K562 (cell line): Measurements from ENCODE around the gene CLIC3. TPM values are rescaled to one million over a fixed set of nuclear protein-coding genes. Genes with fewer than 3 reads are reported as not detected.

ENCODE experiments used
- ATAC-seq: fragments of 200-7000 bp; cut with Tn5 transposase; 3 replicates; pipeline ENCODE4 v1.9.1; 2020; ENCODE audit warnings: moderate library complexity
- BruUV-seq: library from RNA; stranded (reverse); fragments of 400-500 nt; replicated peaks from 2 replicates; lab custom pipeline; 2021; lab: Mats Ljungman, UMichigan
- CTCF ChIA-PET: fragments of 300-600 bp; formaldehyde crosslinking; extraction: SDS; loops from one replicate; lab custom pipeline; 2021; ENCODE audit warnings: low intra/inter-chr PET ratio; lab: Yijun Ruan, JAX
- POLR2A ChIA-PET: fragments of 300-600, 350-650 bp; sonication (Branson Sonifier 250); formaldehyde crosslinking; extraction: SDS; loops from one replicate; lab custom pipeline; 2021; ENCODE audit warnings: antibody characterized with exemption, inconsistent platforms; lab: Yijun Ruan, JAX
- DNase-seq, 4 experiments: peaks; one replicate each; pipeline versions ENCODE4 v3.0.0 to v3.0.0-alpha.2; 2011 to 2018; ENCODE audit warnings: low spot score in 3 of 4, mixed read lengths in 3 of 4; ENCODE audit errors: extremely low read depth in 1 of 4
- FAIRE-seq: peaks from 2 replicates; lab custom pipeline; 2011; peaks lifted over from hg19 to GRCh38; lab: Jason Lieb, UNC
- H2AFZ ChIP-seq: 2 replicates; pipeline ENCODE4 v1.6.0; 2011; ENCODE audit warnings: low read depth, low read length, control low read depth, inconsistent platforms
- H3K27ac ChIP-seq: fragments of 200-600 bp; 3 replicates; pipeline ENCODE4 v1.8.0; 2011; ENCODE audit warnings: low read depth, mild to moderate bottlenecking, control low read depth, inconsistent platforms, low read length, moderate library complexity, mixed read lengths; ENCODE audit errors: extremely low read depth
- H3K27me3 ChIP-seq, 2 experiments: fragments of 300-600 bp in 1 of 2; 2 replicates in 1 of 2; 3 replicates in 1 of 2; pipeline versions ENCODE4 v1.6.0 to v1.8.0; 2011; ENCODE audit warnings: inconsistent platforms in 2 of 2, low read length in 2 of 2, mild to moderate bottlenecking in 1 of 2, mixed read lengths in 1 of 2, moderate library complexity in 1 of 2; ENCODE audit not compliant: control insufficient read depth in 2 of 2, insufficient read depth in 2 of 2
- H3K36me3 ChIP-seq: fragments of 300-600 bp; 3 replicates; pipeline ENCODE4 v1.8.0; 2011; ENCODE audit warnings: mild to moderate bottlenecking, low read length, inconsistent platforms; ENCODE audit not compliant: control insufficient read depth, insufficient read depth
- H3K4me1 ChIP-seq, 2 experiments: fragments of 200-600 bp in 1 of 2; replicated peaks in 1 of 2; 2 replicates in 1 of 2; 3 replicates in 1 of 2; pipeline versions ENCODE4 v1.5.1 to v1.8.0; 2011; ENCODE audit warnings: inconsistent platforms in 2 of 2, low read length in 2 of 2, mild to moderate bottlenecking in 1 of 2, mixed read lengths in 1 of 2, moderate library complexity in 1 of 2; ENCODE audit not compliant: control insufficient read depth in 2 of 2, insufficient read depth in 2 of 2
- H3K4me2 ChIP-seq: 2 replicates; pipeline ENCODE4 v1.6.1; 2011; ENCODE audit warnings: low read length, control low read depth, inconsistent platforms, mixed read lengths; ENCODE audit not compliant: insufficient read depth
- H3K4me3 ChIP-seq: fragments of 200-600 bp; sonication (generic), shearing (Covaris generic); 2 replicates; pipeline ENCODE4 v1.5.1; 2016; ENCODE audit warnings: control low read depth, inconsistent platforms
- H3K79me2 ChIP-seq: fragments of 200-600 bp; 3 replicates; pipeline ENCODE4 v1.8.0; 2011; ENCODE audit warnings: low read length, inconsistent platforms; ENCODE audit not compliant: control insufficient read depth, insufficient read depth
- H3K9ac ChIP-seq, 2 experiments: 2 replicates each; pipeline versions ENCODE4 v1.6.0 to v1.6.1; 2011; ENCODE audit warnings: low read depth in 2 of 2, low read length in 2 of 2, control low read depth in 1 of 2, inconsistent platforms in 1 of 2, mild to moderate bottlenecking in 1 of 2, mixed read lengths in 1 of 2; ENCODE audit not compliant: insufficient read depth in 1 of 2
- H3K9me1 ChIP-seq: one replicate; pipeline ENCODE4 v1.6.0; 2011; ENCODE audit warnings: inconsistent platforms, mild to moderate bottlenecking, low read length, moderate library complexity; ENCODE audit not compliant: control insufficient read depth, insufficient read depth
- H3K9me3 ChIP-seq: replicated peaks from 2 replicates; pipeline ENCODE4 v1.5.1; 2011; ENCODE audit warnings: low read depth, low read length, inconsistent platforms; ENCODE audit not compliant: control insufficient read depth, insufficient read depth
- H4K20me1 ChIP-seq: replicated peaks from 2 replicates; pipeline ENCODE4 v1.6.1; 2011; ENCODE audit warnings: low read length, inconsistent platforms, mixed read lengths; ENCODE audit not compliant: control insufficient read depth, insufficient read depth
- HSF4 ChIP-seq: fragments of 250-450 bp; sonication (Bioruptor Pico); IDR thresholded peaks from 2 replicates; pipeline ENCODE4 v2.1.2; 2022; ENCODE audit warnings: mild to moderate bottlenecking, moderate library complexity, borderline replicate concordance
- RBM15 ChIP-seq: fragments of 200-400 bp; formaldehyde crosslinking; IDR thresholded peaks from 2 replicates; pipeline ENCODE4 v1.6.1; 2018; ENCODE audit warnings: mild to moderate bottlenecking, low read length, moderate library complexity; ENCODE audit not compliant: insufficient read depth
- RUNX1 ChIP-seq: sonication (generic); IDR thresholded peaks from 2 replicates; pipeline ENCODE4 v1.6.1; 2016; ENCODE audit warnings: antibody characterized with exemption, low read depth
- SMARCA4 ChIP-seq: fragments of 450-650 bp; IDR thresholded peaks from 2 replicates; pipeline ENCODE4 v1.6.1; 2016
- SOX6 ChIP-seq: fragments of 450-650 bp; IDR thresholded peaks from 2 replicates; pipeline ENCODE4 v1.6.1; 2014; ENCODE audit warnings: mild to moderate bottlenecking
- ZFP91 ChIP-seq: sonication (generic); formaldehyde crosslinking; IDR thresholded peaks from 2 replicates; pipeline ENCODE4 v1.8.0; 2022; ENCODE audit warnings: mild to moderate bottlenecking, missing genetic modification reagents
- ZNF134 ChIP-seq: fragments of 250-450 bp; sonication (Bioruptor Pico); conservative IDR thresholded peaks from 2 replicates; pipeline ENCODE4 v1.4.0; 2020
- ZNF282 ChIP-seq: sonication (generic); formaldehyde crosslinking; IDR thresholded peaks from 2 replicates; pipeline ENCODE4 v1.8.1; 2023; ENCODE audit warnings: missing genetic modification reagents
- WGBS: fragments of 100-300 bp; shearing (Covaris generic); methylation state at CpG from one replicate; pipeline ENCODE4 v1.1.6; 2016; ENCODE audit warnings: low coverage, mixed read lengths; ENCODE audit not compliant: insufficient coverage; ENCODE audit errors: missing lambda C conversion rate; 5-methylcytosine and 5-hydroxymethylcytosine counted together
- in situ Hi-C: fragments of 300-500 bp; cut with MboI; formaldehyde crosslinking; loops from 4 replicates; pipeline ENCODE4 v1.15.0; 2018; ENCODE audit warnings: inconsistent platforms, mixed read lengths
- intact Hi-C: fragments of 100-400 bp; cut with micrococcal nuclease; formaldehyde crosslinking; loops from 2 replicates; pipeline ENCODE4 v1.14.2; 2022
- polyA plus RNA-seq, 8 experiments: library from polyadenylated mRNA; depleted of rRNA in 4 of 8; stranded (reverse) in 5 of 8; unstranded in 3 of 8; fragments of >200 nt; fragmentation: Nextera tagmentation in 2 of 8; fragmentation: Illumina TruSeq in 1 of 8; extraction: Ambion mirVana in 2 of 8; extraction: Trizol in 1 of 8; gene quantifications; 2 replicates each; pipeline versions ENCODE4 v1.2.1 to v1.2.3, GENCODE V29; 2011 to 2014; ENCODE audit warnings: inconsistent platforms in 1 of 8, missing spikeins in 1 of 8
- total RNA-seq, 7 experiments: library from RNA; depleted of rRNA in 6 of 7; stranded (reverse); fragments of >200 nt in 6 of 7; fragmentation: Illumina TruSeq in 2 of 7; extraction: Trizol in 2 of 7; gene quantifications; 2 replicates each; pipeline versions ENCODE4 v1.2.1 to v1.2.3, GENCODE V29; 2011 to 2021; ENCODE audit warnings: low replicate concordance in 1 of 7

The CLIC3 gene
- total and polyA plus RNA-seq, 9 of the 15 experiments (the other 6 are each of a cell fraction or from before 2014, with no cell fraction given): 0.27 to 0.29 TPM; not detected in 7

- no peaks in the 10 kb centered on the region for H3K36me3 ChIP-seq
- H3K27me3 ChIP-seq: no peaks in the 10 kb centered on the region
- H3K4me1 ChIP-seq: peaks cover 0 to 52% of the 10 kb centered on the region in 2 experiments; a peak in 2 of 5 replicates
- H3K9me1 ChIP-seq: no peaks in the 10 kb centered on the region
- H3K79me2 ChIP-seq: no peaks in the 10 kb centered on the region
- intact Hi-C loops: no loop called here
- H3K4me3 ChIP-seq: no peak overlapping the region
- H3K9ac ChIP-seq: peak overlapping the region in 1 of 2 experiments; percentile 1; a peak in 2 of 4 replicates
- H3K27ac ChIP-seq: no peak overlapping the region
- ATAC-seq: no peak
- no peak for DNase-seq
- 0 out of 2 replicates have a peak, but pooled peaks cover 1% of the 10 kb centered on the region for H3K9me3 ChIP-seq
- 47% methylated on average over 24 of the region's 24 CpGs for WGBS
- in situ Hi-C loops: no loop called here
- no peaks in the 10 kb centered on the region for H4K20me1 ChIP-seq
- no peak overlapping the region for H2AFZ ChIP-seq
- ChIA-PET POLR2A (interaction anchor here (0.6 kb wide), 3 partner anchors 183 to 306 kb away, joined by 3 read pairs; no protein-coding TSS in a partner anchor), CTCF (no interaction called here)
- FAIRE-seq: no peak
- no peak overlapping the region for H3K4me2 ChIP-seq
- no TSS peak for BruUV-seq
- TF ChIP-seq ZNF134 (CRISPR knock-in tag) (no peak), RUNX1 (no peak), ZFP91 (CRISPR knock-in tag) (no peak), SMARCA4 (no peak), ZNF282 (CRISPR knock-in tag) (no peak), HSF4 (no peak), RBM15 (no peak), SOX6 (no peak)
- TF ChIP-seq, all 486 proteins: peak for 0
These were observed 10.0 kb upstream of the CLIC3 start for GRCh38 chr9:137006116-137007003.
